Activated T-cell treated with anti-CD3 and anti-CD28 coated beads for 4 hours (primary cell): Measurements from ENCODE around the gene MLEC.

Experiments
- DNase-seq: peaks from one replicate; pipeline ENCODE4 v3.0.0-alpha.2; 2020

MLEC gene

GRCh38 chr12:120686690-120687577 is at the start of gene MLEC:
Gene MLEC, plus strand, starts transcription at chr12:120687149. Its CDS starts 148 bp downstream, at chr12:120687297.
- peak; percentile 98 for DNase-seq

GRCh38 chr12:120639771-120640721 is 46.9 kb upstream of the MLEC start, which contains the start of gene CABP1:
Gene CABP1, plus strand, starts transcription at chr12:120640626. Its CDS starts 60 bp downstream, at chr12:120640686.
- peak; percentile 75 for DNase-seq

GRCh38 chr12:120640861-120641833 is 45.8 kb upstream of the MLEC start:
- DNase-seq: peak; percentile 17

GRCh38 chr12:120642121-120642520 is 44.8 kb upstream of the MLEC start:
- DNase-seq: no peak

GRCh38 chr12:120642826-120643225 is 44.1 kb upstream of the MLEC start:
- DNase-seq: no peak

GRCh38 chr12:120643574-120643973 is 43.4 kb upstream of the MLEC start:
- no peak for DNase-seq

GRCh38 chr12:120646044-120646443 is 40.9 kb upstream of the MLEC start:
- DNase-seq: no peak

GRCh38 chr12:120647375-120647755 is 39.6 kb upstream of the MLEC start:
- no peak for DNase-seq

- no peak for DNase-seq
Measured at GRCh38 chr12:120649442-120650232, 37.3 kb upstream of the MLEC start.

- no peak for DNase-seq
Measured at GRCh38 chr12:120650233-120650690, 36.7 kb upstream of the MLEC start.

- no peak for DNase-seq
Measured at GRCh38 chr12:120651821-120652220, 35.1 kb upstream of the MLEC start.

- no peak for DNase-seq
Measured at GRCh38 chr12:120652656-120653435, 34.1 kb upstream of the MLEC start.

GRCh38 chr12:120653611-120654010 is 33.3 kb upstream of the MLEC start:
- no peak for DNase-seq

- DNase-seq: no peak
Measured at GRCh38 chr12:120654656-120655055, 32.3 kb upstream of the MLEC start.

GRCh38 chr12:120656008-120656407 is 30.9 kb upstream of the MLEC start:
- no peak for DNase-seq

- DNase-seq: no peak
Measured at GRCh38 chr12:120658286-120659150, 28.4 kb upstream of the MLEC start.

GRCh38 chr12:120659151-120659525 is 27.8 kb upstream of the MLEC start:
- no peak for DNase-seq

- DNase-seq: no peak
Measured at GRCh38 chr12:120661432-120661831, 25.5 kb upstream of the MLEC start.

GRCh38 chr12:120662879-120663278 is 24.1 kb upstream of the MLEC start:
- no peak for DNase-seq
